ENCODE data around the gene GALNT2. TPM values are rescaled to one million over a fixed set of nuclear protein-coding genes. Genes with fewer than 3 reads are reported as not detected.

The GALNT2 gene
- total RNA-seq, 2 donors from 2014 or later: 47.4 to 67.3 TPM

DNA sequence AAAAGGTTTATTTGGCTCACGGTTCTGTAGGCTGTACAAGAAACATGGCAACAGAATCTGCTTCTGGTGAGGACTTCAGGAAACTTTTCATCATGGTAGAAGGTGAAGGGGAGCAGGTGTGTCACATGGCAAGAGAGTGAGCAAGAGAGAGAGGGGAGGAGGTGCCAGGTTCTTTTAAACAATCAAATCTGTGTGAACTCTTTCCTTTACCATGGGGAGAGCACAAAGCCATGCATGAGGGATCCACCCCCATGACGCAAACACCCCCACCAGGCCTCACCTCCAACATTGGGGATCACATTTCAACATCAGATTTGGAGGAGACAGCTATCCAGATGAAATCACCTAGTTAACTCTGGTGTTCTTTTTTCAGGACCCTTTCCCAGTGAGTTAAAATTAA, 103.6 kb downstream of the GALNT2 start:
- no peak overlapping the region for H3K9ac ChIP-seq (ENCODE audit: low read depth in 2 of 2, low read length in 2 of 2)
- TF ChIP-seq, protein P1, sequence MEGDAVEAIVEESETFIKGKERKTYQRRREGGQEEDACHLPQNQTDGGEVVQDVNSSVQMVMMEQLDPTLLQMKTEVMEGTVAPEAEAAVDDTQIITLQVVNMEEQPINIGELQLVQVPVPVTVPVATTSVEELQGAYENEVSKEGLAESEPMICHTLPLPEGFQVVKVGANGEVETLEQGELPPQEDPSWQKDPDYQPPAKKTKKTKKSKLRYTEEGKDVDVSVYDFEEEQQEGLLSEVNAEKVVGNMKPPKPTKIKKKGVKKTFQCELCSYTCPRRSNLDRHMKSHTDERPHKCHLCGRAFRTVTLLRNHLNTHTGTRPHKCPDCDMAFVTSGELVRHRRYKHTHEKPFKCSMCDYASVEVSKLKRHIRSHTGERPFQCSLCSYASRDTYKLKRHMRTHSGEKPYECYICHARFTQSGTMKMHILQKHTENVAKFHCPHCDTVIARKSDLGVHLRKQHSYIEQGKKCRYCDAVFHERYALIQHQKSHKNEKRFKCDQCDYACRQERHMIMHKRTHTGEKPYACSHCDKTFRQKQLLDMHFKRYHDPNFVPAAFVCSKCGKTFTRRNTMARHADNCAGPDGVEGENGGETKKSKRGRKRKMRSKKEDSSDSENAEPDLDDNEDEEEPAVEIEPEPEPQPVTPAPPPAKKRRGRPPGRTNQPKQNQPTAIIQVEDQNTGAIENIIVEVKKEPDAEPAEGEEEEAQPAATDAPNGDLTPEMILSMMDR (IDR thresholded peaks at IDR 0.05): no peak
- peaks cover 6% of the 10 kb centered on the region for H3K4me1 ChIP-seq
- DNase-seq: no peak
- no peaks in the 10 kb centered on the region for H3K9me3 ChIP-seq
- H3K27ac ChIP-seq: no peak overlapping the region
- no peak overlapping the region for H3K4me3 ChIP-seq
- intact Hi-C loops (cut with DNase I): no loop called here
- no peaks in the 10 kb centered on the region for H3K36me3 ChIP-seq
- H3K27me3 ChIP-seq: no peaks in the 10 kb centered on the region

DNA sequence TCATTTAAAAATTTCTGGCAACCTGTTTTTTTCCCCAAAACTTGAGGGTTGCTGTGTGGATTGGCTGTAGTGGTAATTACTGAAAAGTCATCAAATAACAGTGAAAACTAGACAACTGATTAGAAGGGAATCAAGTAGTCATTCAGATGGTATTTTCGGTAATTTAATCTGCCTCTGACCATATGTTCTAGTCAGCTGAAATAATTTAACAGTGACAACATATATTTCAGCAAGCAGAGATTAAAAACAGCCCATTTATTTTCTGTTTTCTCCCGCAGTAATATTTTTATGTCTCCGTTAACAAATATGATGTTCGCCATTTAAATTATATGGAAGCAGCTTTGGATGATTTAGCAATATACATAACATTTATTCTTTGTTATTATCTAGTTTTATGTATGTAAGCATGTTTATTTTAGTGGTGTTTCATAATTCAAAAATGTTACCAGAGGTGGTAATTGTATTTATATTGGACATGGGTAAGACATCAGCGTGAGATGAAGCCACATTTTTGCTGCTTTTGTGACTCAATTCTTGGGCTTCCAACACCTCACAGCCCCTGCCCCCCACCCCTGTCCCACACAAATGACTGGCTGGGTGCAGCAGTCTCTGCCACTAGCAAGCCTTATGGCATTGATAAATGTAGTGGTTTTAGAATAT, 104.4 kb downstream of the GALNT2 start:
- Histone ChIP-seq H3K9me3 (no peaks in the 10 kb centered on the region), H3K4me3 (no peak overlapping the region), H3K27ac (no peak overlapping the region), H3K36me3 (no peaks in the 10 kb centered on the region), H3K9ac (ENCODE audit: low read depth in 2 of 2, low read length in 2 of 2) (no peak overlapping the region), H3K4me1 (peaks cover 6% of the 10 kb centered on the region), H3K27me3 (no peaks in the 10 kb centered on the region)
- no peak for DNase-seq
- intact Hi-C loops (cut with DNase I): no loop called here
- TF ChIP-seq, protein P1 (IDR thresholded peaks at IDR 0.05): no peak

DNA sequence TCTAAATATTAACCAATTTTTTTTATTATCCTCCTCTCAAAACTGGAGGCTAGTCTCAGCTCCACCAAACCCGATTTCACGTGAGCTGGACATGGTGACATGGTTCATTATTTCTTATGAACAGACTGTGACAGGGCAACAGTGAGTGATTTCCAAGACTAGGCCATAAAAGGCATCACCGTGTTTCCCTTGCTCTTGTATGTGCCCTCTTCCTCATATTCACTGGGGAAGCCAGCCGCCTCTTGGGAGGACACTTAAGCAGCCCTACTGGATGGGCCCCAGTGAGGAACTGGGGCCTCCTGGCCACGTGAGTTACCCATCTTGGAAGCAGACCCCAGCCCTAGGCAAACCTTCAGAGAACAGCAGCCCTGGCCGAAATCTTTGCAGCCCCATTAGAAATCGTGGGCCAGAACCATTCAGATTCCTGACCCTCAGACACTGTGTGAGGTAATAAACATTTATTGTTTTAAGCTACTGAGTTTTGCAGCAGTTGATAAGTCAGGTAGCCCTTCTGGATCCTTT, 105.0 kb downstream of the GALNT2 start:
- Histone ChIP-seq H3K36me3 (no peaks in the 10 kb centered on the region), H3K4me1 (peaks cover 6% of the 10 kb centered on the region), H3K27ac (no peak overlapping the region), H3K27me3 (no peaks in the 10 kb centered on the region), H3K9ac (ENCODE audit: low read depth in 2 of 2, low read length in 2 of 2) (no peak overlapping the region), H3K4me3 (no peak overlapping the region), H3K9me3 (no peaks in the 10 kb centered on the region)
- intact Hi-C loops (cut with DNase I): no loop called here
- DNase-seq: no peak
- TF ChIP-seq, protein P1 (IDR thresholded peaks at IDR 0.05): no peak

DNA sequence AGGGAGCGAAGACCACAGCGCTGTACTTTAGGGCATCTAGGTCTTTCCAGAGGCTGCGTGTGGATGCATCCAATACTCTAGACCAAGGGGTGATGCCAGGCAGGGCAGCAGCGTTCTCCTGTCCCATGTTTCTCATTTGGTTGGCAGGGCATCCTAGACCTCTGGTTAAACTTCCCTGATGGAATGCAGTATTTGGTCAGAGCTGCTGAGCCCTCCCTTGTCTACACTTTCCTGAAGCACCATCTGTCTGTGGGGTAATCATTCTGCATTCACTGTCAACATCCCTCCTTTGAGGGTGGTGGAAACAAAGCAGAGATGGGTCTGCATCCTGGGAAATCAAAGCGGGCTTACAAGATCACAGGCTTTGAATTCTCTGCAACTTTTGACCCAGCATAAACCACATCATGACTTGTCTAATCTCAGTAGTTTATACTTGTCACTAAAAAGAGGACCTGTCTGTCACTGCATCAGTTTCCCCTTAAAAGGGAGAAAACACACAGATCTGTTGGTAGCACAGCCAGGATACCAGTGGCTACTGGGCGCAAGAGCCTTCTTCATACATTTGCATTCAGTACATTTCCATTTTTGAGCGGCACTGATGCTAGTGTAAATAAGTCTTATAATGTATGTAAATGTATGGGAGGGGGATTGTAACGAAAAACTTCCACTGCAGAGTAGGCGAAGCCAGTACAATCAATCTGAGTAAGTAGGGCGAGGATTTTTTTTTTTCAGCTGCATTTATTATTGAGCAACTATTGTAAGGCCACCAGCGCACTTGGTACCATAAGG, 106.3 kb downstream of the GALNT2 start:
- Histone ChIP-seq H3K4me3 (no peak overlapping the region), H3K36me3 (no peaks in the 10 kb centered on the region), H3K27me3 (no peaks in the 10 kb centered on the region), H3K9me3 (no peaks in the 10 kb centered on the region), H3K9ac (ENCODE audit: low read depth in 2 of 2, low read length in 2 of 2) (no peak overlapping the region), H3K4me1 (peaks cover 6% of the 10 kb centered on the region), H3K27ac (no peak overlapping the region)
- no peak for DNase-seq
- TF ChIP-seq, protein P1 (IDR thresholded peaks at IDR 0.05): no peak
- intact Hi-C loops (cut with DNase I): no loop called here

DNA sequence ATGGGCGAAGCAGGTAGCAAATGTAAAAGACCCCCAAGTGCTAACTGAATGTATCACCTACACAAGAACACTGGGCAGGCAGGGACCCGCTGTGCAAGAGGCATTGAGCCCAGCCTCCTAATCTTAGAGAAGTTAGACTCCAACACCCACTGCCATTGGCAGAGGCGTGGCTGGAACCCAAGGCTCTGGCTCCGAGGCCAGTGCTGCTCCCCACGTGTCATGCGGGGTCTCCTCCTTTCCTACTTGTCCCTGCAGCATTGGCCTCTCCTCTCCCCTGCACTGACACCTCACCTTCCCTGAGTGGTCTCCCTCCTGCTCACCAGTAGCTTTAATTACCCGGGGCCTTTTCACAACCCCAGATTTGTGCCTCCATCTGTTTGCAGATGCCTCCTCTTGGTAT, 107.0 kb downstream of the GALNT2 start:
- intact Hi-C loops (cut with DNase I): no loop called here
- Histone ChIP-seq H3K4me1 (peaks cover 6% of the 10 kb centered on the region), H3K36me3 (no peaks in the 10 kb centered on the region), H3K27me3 (no peaks in the 10 kb centered on the region), H3K27ac (no peak overlapping the region), H3K9ac (ENCODE audit: low read depth in 2 of 2, low read length in 2 of 2) (no peak overlapping the region), H3K9me3 (no peaks in the 10 kb centered on the region), H3K4me3 (no peak overlapping the region)
- no peak for DNase-seq
- TF ChIP-seq, protein P1 (IDR thresholded peaks at IDR 0.05): no peak

Measured in colonic mucosa (tissue), 4 donors.